GDM1 (cell line): ENCODE results near the gene TRIAP1.
A peak's percentile ranks its signal among the peaks of the same experiment; 100 is the strongest.
"Not testable (repeated sequence)": the region's sequence is repeated elsewhere in the genome, so short reads cannot be mapped to it uniquely, and the experiment has no call there.

Source experiments
- DNase-seq: peaks from one replicate; lab custom pipeline; 2025; lab: John Stamatoyannopoulos, UW

The TRIAP1 gene

DNA sequence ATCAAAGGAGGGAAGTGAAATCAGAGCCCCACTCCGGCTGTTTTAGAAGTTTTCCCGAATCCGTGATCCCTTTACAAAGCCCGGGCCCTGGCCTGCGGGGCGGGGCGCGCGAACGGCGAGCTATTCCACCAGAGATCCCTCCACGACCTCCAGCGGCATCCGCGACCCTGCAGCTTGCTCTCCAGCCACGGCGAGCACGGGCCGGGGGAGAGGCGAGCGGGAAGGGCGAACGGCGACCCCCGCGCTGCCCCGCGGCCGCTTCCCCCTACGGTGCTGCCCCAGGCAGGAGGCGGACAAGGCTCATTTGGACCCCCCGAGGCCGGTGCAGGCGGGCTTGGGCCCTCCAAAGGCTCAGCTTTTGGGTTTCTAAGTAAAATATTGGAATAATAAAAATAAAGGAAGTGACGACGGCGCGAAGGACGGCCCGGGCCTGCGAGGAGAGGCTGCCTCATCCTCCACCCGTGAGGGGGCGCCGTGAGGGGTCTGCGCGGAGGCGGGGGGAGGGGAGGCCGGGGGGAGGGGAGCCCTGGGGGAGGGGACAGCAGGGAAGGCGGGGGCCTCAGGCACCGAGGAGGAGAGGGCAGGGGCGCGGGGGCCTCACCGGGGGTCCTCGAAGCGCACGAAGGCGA lies 22.8 kb upstream of the TRIAP1 start:
- DNase-seq, result no peak

DNA sequence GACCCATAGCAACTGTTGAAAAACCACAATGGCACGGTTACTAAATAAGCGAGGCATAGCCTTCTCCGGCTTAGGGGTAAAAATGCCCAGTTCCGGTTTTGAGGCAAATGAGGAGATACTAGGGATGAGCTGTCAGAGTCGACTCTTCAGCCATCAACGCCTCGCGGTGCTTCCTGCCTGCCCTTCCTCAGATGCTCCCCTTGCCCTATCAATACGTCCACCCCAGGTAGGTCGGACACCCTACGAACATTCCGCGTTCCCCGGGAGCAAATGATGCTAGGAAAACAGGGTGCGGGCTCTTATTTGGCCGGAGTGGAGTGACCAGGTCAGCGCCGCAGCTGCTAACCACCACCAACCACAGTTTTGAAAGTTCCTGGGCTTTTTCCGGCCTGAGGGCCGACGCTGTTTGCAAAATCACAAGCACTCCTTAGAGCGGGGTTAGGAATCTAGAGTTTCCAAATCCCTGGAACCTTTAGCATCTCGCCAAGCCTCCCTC lies 22.2 kb upstream of the TRIAP1 start:
- DNase-seq, result no peak

DNA sequence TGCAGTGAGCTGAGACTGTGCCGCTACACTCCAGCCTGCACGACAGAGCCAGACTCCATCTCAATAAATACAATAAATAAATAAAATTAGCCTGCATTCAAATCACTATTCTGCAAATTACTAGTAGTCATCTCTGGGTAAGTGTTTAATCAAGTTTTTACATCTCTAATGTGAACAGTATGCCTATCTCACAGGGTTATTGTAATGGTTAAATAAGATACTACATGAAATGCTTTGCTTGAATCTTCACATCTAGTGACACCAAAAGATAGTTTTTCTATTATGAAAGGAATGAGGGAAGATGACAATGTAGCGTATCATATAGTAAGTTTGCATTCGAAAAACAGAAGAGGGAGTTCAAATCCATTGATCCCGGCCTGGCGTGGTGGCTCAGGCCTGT lies 21.3 kb upstream of the TRIAP1 start:
- no peak for DNase-seq

- no peak for DNase-seq
These were observed 20.6 kb upstream of the TRIAP1 start for GRCh38 chr12:120466560-120467315.

DNA sequence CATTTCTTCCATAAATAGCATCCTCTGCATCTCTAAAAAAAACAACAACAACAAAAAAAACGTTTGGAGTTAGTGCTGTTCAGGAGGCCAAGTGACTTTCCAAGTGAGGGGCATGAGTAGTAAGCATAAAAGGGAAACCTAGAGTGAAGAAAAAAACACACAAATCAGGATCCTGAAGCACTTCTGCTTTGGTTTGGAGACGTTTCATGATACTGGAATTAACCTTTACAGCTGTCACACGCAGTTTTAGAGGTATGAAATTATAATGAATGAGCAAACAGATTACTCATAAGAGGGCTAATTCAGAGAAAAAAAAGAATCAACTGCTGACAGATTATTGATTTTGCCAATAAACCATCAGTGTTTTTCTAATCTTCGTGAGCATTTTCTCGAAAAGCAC lies 19.6 kb upstream of the TRIAP1 start:
- no peak for DNase-seq

GRCh38 chr12:120463712-120464111 lies 17.5 kb upstream of the TRIAP1 start:
- DNase-seq, result no peak

- DNase-seq, result no peak
These were observed 16.0 kb upstream of the TRIAP1 start for GRCh38 chr12:120462099-120462640.

DNA sequence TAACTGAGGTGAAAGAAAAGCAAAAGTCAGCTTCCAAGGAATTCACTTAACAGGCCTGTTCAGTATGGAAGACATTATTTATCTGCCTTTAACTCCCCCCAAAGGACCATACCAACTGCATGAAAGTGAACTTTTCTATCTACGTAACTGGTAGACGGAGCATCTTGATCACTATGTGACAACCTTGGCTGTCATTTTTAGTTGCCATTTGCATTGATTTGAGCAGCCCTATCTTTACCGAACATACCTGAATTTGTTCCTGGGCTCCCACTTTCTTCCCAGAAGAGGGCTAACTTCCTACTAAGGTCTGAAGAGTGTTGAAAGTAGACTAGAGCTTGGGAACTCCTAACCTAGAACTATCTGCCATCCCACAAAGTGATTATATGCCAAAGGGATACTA lies 14.0 kb upstream of the TRIAP1 start:
- no peak for DNase-seq

- DNase-seq, result no peak
These were observed 10.9 kb upstream of the TRIAP1 start for GRCh38 chr12:120457133-120457532.

DNA sequence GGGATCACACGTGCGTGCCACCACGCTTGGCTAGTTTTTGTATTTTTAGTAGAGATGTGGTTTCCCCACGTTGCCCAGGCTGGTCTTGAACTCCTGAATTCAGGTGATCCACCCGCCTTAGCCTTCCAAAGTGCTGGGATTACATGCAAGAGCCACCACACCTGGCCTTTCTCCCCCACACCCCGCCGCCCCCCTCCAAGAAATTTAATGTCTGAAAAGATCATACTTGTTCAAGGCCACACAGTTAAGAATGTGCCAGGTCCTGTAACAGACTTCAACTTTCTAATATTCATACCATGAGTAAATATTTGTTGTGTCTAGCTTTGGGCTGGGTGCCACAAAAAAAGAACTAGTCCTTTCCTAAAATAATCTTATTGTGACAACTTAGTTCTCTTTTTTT lies 9.1 kb upstream of the TRIAP1 start:
- no peak for DNase-seq

DNA sequence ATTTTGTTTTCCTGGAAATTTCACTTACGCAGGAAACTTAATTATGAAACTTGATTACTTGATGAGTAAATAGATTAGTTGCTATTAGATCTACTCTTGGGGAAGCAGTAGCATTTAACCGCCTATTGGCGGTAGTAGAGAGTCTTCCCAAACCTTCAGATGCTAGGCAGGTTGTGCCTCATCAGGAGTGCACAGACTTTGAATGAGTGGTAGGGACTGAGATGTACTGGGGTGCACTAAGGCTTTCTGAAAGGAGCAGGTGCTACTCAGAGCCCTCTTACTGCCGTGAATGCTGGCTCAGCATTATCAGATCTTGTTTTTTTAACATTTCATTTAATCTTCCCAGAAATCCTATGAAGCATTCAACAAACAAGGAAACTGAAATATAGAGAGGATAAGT lies 7.8 kb upstream of the TRIAP1 start:
- no peak for DNase-seq

DNA sequence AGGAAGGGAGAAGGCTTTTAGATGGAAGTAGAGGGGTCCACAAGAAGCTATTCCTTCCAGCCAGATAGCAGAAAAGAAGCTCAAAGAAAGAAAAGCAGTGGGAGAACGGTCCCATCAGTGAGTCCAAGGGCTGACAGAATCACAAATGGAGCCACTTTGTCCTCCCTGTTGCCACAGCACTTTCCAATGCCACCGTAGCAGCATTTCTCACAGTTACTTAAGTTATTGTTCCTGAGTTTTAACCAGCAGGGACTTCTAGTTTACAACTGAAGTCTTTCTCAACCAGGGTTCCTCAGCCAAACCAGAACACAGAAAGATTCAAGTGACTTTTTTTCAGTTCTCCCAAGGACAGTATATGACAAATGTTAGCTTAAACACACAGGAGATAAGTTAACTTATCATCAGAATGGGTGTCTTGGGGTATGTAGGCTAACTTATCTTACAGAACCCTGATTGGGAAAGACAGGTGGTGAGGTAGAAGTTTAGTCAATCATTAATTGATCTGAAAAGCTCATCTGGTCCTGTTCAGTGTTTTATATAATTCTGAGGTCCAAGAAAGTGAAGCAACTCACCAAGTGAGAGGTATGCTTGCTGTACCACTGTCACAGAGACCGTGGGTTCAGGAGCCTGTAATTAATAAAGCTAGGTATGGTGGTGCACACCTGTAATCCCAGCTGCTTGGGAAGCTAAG lies 7.0 kb upstream of the TRIAP1 start:
- DNase-seq, result no peak

- not testable (repeated sequence) for DNase-seq
These were observed 6.3 kb upstream of the TRIAP1 start for GRCh38 chr12:120452524-120452923.

GRCh38 chr12:120447992-120448391 lies 1.8 kb upstream of the TRIAP1 start:
- DNase-seq, result no peak

DNA sequence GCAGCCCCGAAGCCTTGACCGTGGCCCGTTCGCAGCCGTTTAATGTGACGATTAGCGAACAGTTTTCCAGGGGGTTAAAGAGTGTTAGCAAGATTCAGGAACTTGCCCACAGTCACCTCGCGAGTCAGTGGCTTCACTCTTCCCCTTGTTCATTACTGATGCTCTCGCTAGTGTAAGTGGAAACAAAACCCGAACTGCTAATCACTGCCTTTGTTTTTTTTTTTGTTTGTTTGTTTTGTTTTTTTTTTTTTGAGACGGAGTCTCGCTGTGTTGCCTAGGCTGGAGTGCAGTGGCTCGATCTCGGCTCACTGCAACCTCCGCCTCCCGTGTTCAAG lies 627 bp upstream of the TRIAP1 start:
- not testable (repeated sequence) for DNase-seq

DNA sequence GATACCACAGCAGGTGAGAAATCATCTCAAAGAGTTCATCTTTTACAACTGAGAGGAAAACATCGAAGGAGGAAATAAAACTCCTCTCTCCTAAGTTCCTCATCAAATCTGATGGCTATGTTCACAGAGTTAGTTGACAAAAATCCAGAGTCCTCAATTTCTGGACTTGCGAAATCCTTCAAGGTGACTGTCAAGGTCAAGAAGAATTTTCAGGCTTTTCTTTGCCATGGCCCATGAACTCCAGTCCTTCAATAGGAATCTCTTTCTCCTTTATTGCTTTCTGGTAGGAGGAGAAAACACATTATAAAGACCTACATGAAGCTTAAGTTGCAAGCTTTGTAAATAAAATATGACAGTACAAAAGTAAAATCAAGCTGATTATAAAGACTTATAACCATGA lies 1.5 kb downstream of the TRIAP1 start:
- DNase-seq, result no peak

DNA sequence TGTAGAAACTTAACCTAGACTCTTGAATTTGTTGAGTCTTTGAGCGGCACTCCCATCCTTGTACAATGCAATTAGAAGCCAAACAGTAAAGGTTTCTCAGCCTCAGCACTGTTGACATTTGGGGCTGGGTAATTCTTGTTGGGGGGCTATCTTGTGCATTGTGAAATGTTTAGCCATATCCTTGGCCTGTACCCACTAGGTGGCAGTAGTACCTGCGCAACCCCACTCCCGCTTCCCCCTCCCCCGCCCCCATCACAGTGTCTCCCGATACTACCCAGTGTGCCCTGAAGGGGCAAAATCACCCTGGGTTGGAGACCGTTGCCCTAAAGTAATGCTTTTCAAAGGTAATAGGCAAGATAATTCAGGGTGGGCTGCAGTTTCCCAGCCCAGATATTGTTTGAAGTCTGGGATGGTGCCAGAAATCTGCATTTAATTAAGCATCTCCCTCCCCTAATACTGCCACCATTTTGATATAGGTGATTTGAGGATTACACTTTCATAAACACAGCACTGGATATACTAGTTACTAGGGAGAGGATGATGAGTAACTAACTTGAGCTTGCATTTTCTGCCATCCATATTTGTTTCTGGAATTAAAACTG lies 6.4 kb downstream of the TRIAP1 start:
- peak; percentile 29 for DNase-seq

DNA sequence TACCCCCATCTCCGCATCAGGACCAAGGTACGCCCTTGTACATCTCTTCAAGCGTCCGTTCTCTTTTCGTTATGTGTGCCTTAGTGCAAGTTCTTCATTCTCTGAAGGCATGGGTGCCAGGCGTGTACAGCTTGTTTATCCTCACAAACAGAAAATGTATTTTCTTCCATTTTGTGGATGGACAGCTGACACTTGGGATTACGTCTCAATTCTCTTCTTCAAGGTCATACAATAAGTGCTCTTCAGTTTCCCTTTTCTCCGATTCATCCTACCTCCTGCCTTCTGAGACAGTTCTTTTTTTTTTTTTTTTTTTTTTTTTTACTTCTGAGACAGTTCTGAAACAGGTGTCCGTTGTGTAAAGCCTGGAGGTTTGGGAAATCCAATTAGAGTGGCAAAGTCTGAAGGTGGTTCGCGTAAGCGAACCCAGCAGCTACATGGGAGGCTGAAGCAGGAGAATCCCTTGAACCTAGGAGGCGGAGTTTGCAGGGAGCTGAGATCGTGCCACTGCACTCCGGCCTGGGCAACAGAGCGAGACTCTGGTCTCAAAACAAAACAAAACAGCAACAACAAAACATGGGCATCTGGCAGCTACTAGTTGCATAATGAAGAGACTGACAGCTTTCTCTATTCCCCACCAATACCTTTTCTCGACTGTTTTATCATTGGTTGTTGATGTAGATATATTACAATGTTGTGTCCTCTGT lies 7.5 kb downstream of the TRIAP1 start:
- DNase-seq, result no peak

DNA sequence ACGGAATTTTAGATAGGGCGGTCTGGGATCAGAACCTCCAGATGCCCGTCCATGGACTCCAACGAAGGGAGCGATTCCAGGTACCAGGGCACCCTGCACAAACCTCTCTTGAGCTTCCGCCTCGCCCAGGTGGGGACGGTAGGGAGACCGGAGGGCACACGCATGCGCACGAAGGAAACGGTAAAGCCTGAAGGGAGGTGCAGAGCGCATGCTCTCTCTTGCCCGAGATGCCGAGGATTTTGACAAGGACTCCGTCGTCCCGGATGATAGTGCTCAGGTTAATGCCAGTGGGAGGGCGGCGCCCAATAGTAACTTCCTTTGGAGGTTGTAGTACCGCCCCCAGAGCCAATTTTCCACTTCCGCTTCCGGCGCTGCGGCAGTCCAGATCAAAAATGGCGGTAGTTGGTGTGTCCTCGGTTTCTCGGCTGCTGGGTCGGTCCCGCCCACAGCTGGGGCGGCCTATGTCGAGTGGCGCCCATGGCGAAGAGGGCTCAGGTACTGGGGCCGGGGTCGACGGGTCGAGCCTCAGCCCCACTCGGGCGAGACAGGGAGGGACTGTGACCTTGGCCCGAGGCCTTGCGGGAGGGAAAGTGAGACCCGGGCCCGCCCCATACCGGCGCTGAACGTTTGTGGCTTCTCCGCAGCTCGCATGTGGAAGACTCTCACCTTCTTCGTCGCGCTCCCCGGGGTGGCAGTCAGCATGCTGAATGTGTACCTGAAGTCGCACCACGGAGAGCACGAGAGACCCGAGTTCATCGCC lies 8.3 kb downstream of the TRIAP1 start, which contains the start of gene COX6A1:
TSS of gene COX6A1 (plus strand) at position 379 of the 760 bp plus-strand sequence. CDS start at position 393, 14 bp downstream.
- peak; percentile 96 for DNase-seq

DNA sequence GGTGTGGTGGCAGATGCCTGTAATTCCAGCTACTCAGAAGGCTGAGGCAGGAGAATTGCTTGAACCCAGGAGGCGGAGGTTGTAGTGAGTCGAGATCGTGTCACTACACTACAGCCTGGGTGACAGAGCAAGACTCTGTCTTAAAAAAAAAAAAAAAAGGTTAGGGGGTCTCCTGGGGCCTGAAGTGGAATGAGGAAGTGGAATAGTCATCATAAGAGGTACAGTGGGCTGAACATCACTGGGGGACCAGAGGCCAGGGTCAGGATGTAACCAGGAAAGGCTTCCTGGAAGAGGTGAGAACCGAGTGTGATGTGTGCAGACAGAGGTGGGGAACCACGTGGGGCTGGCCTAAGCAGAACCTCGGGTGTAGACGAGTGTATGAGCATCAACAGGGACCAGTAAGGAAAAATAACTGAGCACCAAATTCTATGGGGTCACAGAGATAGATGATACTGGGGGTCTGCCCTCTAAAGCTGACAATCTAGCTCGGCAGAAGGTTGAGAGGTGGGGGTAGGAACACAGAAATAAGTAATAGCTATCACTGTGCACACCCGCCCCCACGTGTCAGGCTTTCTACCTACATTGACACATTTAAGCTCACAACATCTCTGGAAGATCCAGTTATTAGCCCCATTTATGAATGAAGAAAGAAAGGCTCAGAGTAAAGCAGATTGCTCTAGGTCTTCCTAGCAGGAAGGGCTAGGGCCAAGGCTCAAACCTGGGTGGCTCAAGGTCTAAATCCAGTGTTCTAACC lies 13.2 kb downstream of the TRIAP1 start:
- DNase-seq, result no peak
